ENCODE measurements around the gene USP11. TPM values are rescaled to one million over a fixed set of nuclear protein-coding genes. Genes with fewer than 3 reads are reported as not detected.

The USP11 gene
- total RNA-seq, 4 donors from 2014 or later = 19.8 to 66.8 (median 27.3) TPM

GRCh38 chrX:47222751-47223350, 10.0 kb upstream of the USP11 start:
- Histone ChIP-seq H3K27ac (no peak overlapping the region), H3K27me3 (no peaks in the 10 kb centered on the region), H3K4me3 (no peak overlapping the region), H3K4me1 (peaks cover 0 to 8% (median 0%) of the 10 kb centered on the region in 4 donors), H3K9me3 (no peaks in the 10 kb centered on the region), H3K36me3 (peaks cover 0 to 43% (median 0%) of the 10 kb centered on the region in 3 donors)
- no peak for DNase-seq
- TF ChIP-seq POLR2A (IDR thresholded peaks at IDR 0.05) (no peak), CTCF (IDR thresholded peaks at IDR 0.05) (no peak)

GRCh38 chrX:47223476-47224250, 9.1 kb upstream of the USP11 start:
- TF ChIP-seq POLR2A (IDR thresholded peaks at IDR 0.05) (no peak), CTCF (IDR thresholded peaks at IDR 0.05) (no peak)
- Histone ChIP-seq H3K9me3 (no peaks in the 10 kb centered on the region), H3K4me3 (no peak overlapping the region), H3K27ac (no peak overlapping the region), H3K27me3 (no peaks in the 10 kb centered on the region), H3K36me3 (peaks cover 0 to 50% (median 0%) of the 10 kb centered on the region in 3 donors), H3K4me1 (peaks cover 0 to 8% (median 0%) of the 10 kb centered on the region in 4 donors)
- no peak for DNase-seq

- H3K36me3 ChIP-seq = peaks cover 0 to 53% (median 0%) of the 10 kb centered on the region in 3 donors
- H3K27ac ChIP-seq = no peak overlapping the region
- no peak for TF ChIP-seq CTCF (IDR thresholded peaks at IDR 0.05)
- no peak for TF ChIP-seq POLR2A (IDR thresholded peaks at IDR 0.05)
- peaks cover 0 to 5% (median 0%) of the 10 kb centered on the region in 4 donors for H3K4me1 ChIP-seq
- no peak overlapping the region for H3K4me3 ChIP-seq
- no peak for DNase-seq
- H3K27me3 ChIP-seq = no peaks in the 10 kb centered on the region
- H3K9me3 ChIP-seq = no peaks in the 10 kb centered on the region
These were observed 8.4 kb upstream of the USP11 start for GRCh38 chrX:47224266-47224895.

- DNase-seq = no peak
- peaks cover 0 to 53% (median 0%) of the 10 kb centered on the region in 3 donors for H3K36me3 ChIP-seq
- H3K9me3 ChIP-seq = no peaks in the 10 kb centered on the region
- no peak overlapping the region for H3K27ac ChIP-seq
- H3K4me1 ChIP-seq = no peaks in the 10 kb centered on the region
- no peaks in the 10 kb centered on the region for H3K27me3 ChIP-seq
- H3K4me3 ChIP-seq = no peak overlapping the region
- TF ChIP-seq CTCF (IDR thresholded peaks at IDR 0.05) = no peak
- no peak for TF ChIP-seq POLR2A (IDR thresholded peaks at IDR 0.05)
These were observed 7.9 kb upstream of the USP11 start for GRCh38 chrX:47224896-47225290.

GRCh38 chrX:47226071-47226470, 6.7 kb upstream of the USP11 start:
- peaks cover 0 to 53% (median 0%) of the 10 kb centered on the region in 3 donors for H3K36me3 ChIP-seq
- TF ChIP-seq CTCF (IDR thresholded peaks at IDR 0.05) = no peak
- no peak for TF ChIP-seq POLR2A (IDR thresholded peaks at IDR 0.05)

More at GRCh38 chrX:47226071-47226470, 6.7 kb upstream of the USP11 start:
- Histone ChIP-seq H3K4me1 (no peaks in the 10 kb centered on the region), H3K9me3 (no peaks in the 10 kb centered on the region), H3K27me3 (no peaks in the 10 kb centered on the region), H3K27ac (no peak overlapping the region), H3K4me3 (no peak overlapping the region)
- no peak for DNase-seq
